Karpas-422 (cell line): ENCODE measurements around the gene TAF13. TPM values are rescaled to one million over a fixed set of nuclear protein-coding genes. Genes with fewer than 3 reads are reported as not detected.

ENCODE experiments used
- DNase-seq: peaks from one replicate; pipeline ENCODE4 v3.0.0-alpha.2; 2015
- H2AFZ ChIP-seq: fragments of 200-600 bp; sonication (generic); 2 replicates; pipeline ENCODE4 v1.6.1; 2014; ENCODE audit warnings: antibody characterized with exemption, low read length, mixed read lengths
- H3K27ac ChIP-seq: fragments of 200-600 bp; sonication (generic); 2 replicates; pipeline ENCODE4 v1.5.1; 2014; ENCODE audit warnings: mild to moderate bottlenecking, low read length, moderate library complexity
- H3K27me3 ChIP-seq: fragments of 200-600 bp; sonication (generic); 2 replicates; pipeline ENCODE4 v1.6.1; 2014; ENCODE audit warnings: low read length, mixed read lengths
- H3K36me3 ChIP-seq: fragments of 200-600 bp; sonication (generic); 2 replicates; pipeline ENCODE4 v1.6.1; 2014; ENCODE audit warnings: low read length, mixed read lengths; ENCODE audit not compliant: insufficient read depth
- H3K4me1 ChIP-seq: fragments of 200-600 bp; sonication (generic); 2 replicates; pipeline ENCODE4 v1.6.1; 2014; ENCODE audit warnings: mild to moderate bottlenecking, low read length, mixed read lengths
- H3K4me2 ChIP-seq: fragments of 200-600 bp; sonication (generic); 2 replicates; pipeline ENCODE4 v1.6.1; 2014; ENCODE audit warnings: low read length, low read depth, mild to moderate bottlenecking; ENCODE audit not compliant: poor library complexity, severe bottlenecking
- H3K4me3 ChIP-seq: fragments of 200-600 bp; sonication (generic); 2 replicates; pipeline ENCODE4 v1.5.1; 2014; ENCODE audit warnings: mild to moderate bottlenecking, antibody characterized with exemption, low read length, mixed read lengths
- H3K79me2 ChIP-seq: fragments of 200-600 bp; sonication (generic); 2 replicates; pipeline ENCODE4 v1.6.1; 2014; ENCODE audit warnings: mild to moderate bottlenecking, low read length, mixed read lengths
- H3K9ac ChIP-seq: fragments of 200-600 bp; sonication (generic); 2 replicates; pipeline ENCODE4 v1.6.0; 2014; ENCODE audit warnings: low read length
- H3K9me2 ChIP-seq: fragments of 200-600 bp; sonication (generic), shearing (Covaris generic); replicated peaks from 2 replicates; pipeline ENCODE4 v1.6.0; 2014; ENCODE audit warnings: mild to moderate bottlenecking, low read length, moderate library complexity; ENCODE audit not compliant: insufficient read depth
- H3K9me3 ChIP-seq: fragments of 300-700, 200-600 bp; sonication (generic); 2 replicates; pipeline ENCODE4 v1.6.1; 2014; ENCODE audit warnings: low read length, mixed read lengths
- H4K20me1 ChIP-seq: fragments of 200-600 bp; sonication (generic); 2 replicates; pipeline ENCODE4 v1.6.1; 2014; ENCODE audit warnings: mild to moderate bottlenecking, antibody characterized with exemption, low read length, low read depth; ENCODE audit not compliant: insufficient read depth
- small RNA-seq: library from RNA; depleted of rRNA; stranded (forward); fragments of <200 nt; gene quantifications from one replicate; pipeline ENCODE3, GENCODE V24; 2014
- total RNA-seq: library from RNA; depleted of rRNA; stranded (reverse); fragments of >200 nt; shearing (Covaris generic); gene quantifications from 2 replicates; pipeline ENCODE4 v1.2.3, GENCODE V29; 2014; ENCODE audit warnings: low replicate concordance; rRNA removed

TAF13 gene
- total RNA-seq, 1 experiment from 2014 or later: 17.8 TPM

DNA sequence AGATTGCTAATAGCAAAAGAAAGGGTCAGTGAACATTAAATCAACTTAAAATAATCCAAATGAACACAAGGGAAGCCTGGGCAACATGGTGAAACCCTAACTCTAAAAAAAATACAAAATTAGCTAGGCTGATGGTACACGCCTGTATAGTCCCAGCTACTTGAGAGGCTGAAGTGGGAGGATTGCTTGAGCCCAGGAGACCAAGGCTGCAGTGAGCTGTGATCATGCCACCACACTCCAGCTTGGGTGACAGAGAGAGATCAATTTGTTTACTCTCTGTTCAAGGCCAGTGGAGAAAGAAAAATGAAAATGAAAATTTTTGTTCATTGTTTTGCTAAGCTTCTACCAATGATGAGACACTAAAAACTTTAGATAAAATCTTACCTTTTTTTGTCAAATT, 58.7 kb downstream of the TAF13 start:
- no peak overlapping the region for H2AFZ ChIP-seq
- H3K36me3 ChIP-seq: peaks cover 25% of the 10 kb centered on the region
- no peak overlapping the region for H3K4me2 ChIP-seq
- H3K79me2 ChIP-seq: peaks cover 20% of the 10 kb centered on the region
- DNase-seq: no peak
- no peak overlapping the region for H3K27ac ChIP-seq
- H3K4me1 ChIP-seq: no peaks in the 10 kb centered on the region
- no peak overlapping the region for H3K9ac ChIP-seq
- H3K4me3 ChIP-seq: no peak overlapping the region
- H4K20me1 ChIP-seq: no peaks in the 10 kb centered on the region
- no peaks in the 10 kb centered on the region for H3K9me2 ChIP-seq
- no peaks in the 10 kb centered on the region for H3K27me3 ChIP-seq
- no peaks in the 10 kb centered on the region for H3K9me3 ChIP-seq

Small RNA genes within 50 kb of the gene (small RNA-seq; reads per million reads assigned to genes)
- not detected for gene AL356488.2
- not detected for gene BX679664.1

Other genes with a start within 250 kb of the TAF13 start
- not detected in 2 replicates for gene AKNAD1, start 218.9 kb downstream of the TAF13 start, total RNA-seq
- 13.7 and 18.3 TPM in 2 replicates for gene GPSM2, start 199.0 kb downstream of the TAF13 start, total RNA-seq
- gene CLCC1, start 112.5 kb downstream of the TAF13 start, total RNA-seq: 20.6 and 24.0 TPM in 2 replicates
- gene WDR47, start 33.9 kb downstream of the TAF13 start, total RNA-seq: 12.8 and 20.3 TPM in 2 replicates
- gene TMEM167B, start 14.8 kb upstream of the TAF13 start, total RNA-seq: 11.1 and 18.7 TPM in 2 replicates
- 0.22 and 4.7 TPM in 2 replicates for gene ELAPOR1, start 38.1 kb upstream of the TAF13 start, total RNA-seq
- 184 and 248 TPM in 2 replicates for gene SARS1, start 137.9 kb upstream of the TAF13 start, total RNA-seq
- 0.43 and 1.2 TPM in 2 replicates for gene CELSR2, start 173.5 kb upstream of the TAF13 start, total RNA-seq
- 6.3 and 24.2 TPM in 2 replicates for gene PSRC1, start 207.1 kb upstream of the TAF13 start, total RNA-seq
- gene MYBPHL, start 231.0 kb upstream of the TAF13 start, total RNA-seq: 0.14 and 4.3 TPM in 2 replicates